Osteoblast (primary cell): ENCODE measurements around the gene CCDC190. TPM values are rescaled to one million over a fixed set of nuclear protein-coding genes. Genes with fewer than 3 reads are reported as not detected.

Experiments used
- DNase-seq: peaks from one replicate; pipeline ENCODE4 v3.0.0; 2011; ENCODE audit warnings: low spot score, mixed read lengths; ENCODE audit not compliant: insufficient read length; ENCODE audit errors: missing footprints
- H2AFZ ChIP-seq: 2 replicates; pipeline ENCODE4 v1.6.0; 2011; ENCODE audit warnings: mild to moderate bottlenecking, low read length
- H3K27ac ChIP-seq: 2 replicates; pipeline ENCODE4 v1.5.1; 2011; ENCODE audit warnings: mild to moderate bottlenecking, low read depth, low read length, moderate library complexity
- H3K27me3 ChIP-seq: 2 replicates; pipeline ENCODE4 v1.6.0; 2012; ENCODE audit warnings: mild to moderate bottlenecking, control low read depth, inconsistent platforms, low read length, moderate library complexity; ENCODE audit not compliant: insufficient read depth
- H3K36me3 ChIP-seq: 2 replicates; pipeline ENCODE4 v1.5.1; 2011; ENCODE audit warnings: mild to moderate bottlenecking, low read length, control low read depth, moderate library complexity; ENCODE audit not compliant: insufficient read depth
- H3K4me1 ChIP-seq: 2 replicates; pipeline ENCODE4 v1.5.1; 2011; ENCODE audit warnings: mild to moderate bottlenecking, low read length, control low read depth, moderate library complexity; ENCODE audit not compliant: insufficient read depth
- H3K4me2 ChIP-seq: 2 replicates; pipeline ENCODE4 v1.6.0; 2011; ENCODE audit warnings: mild to moderate bottlenecking, low read length; ENCODE audit not compliant: insufficient read depth
- H3K4me3 ChIP-seq: fragments of 200-600 bp; sonication (generic); 3 replicates; pipeline ENCODE4 v1.5.1; 2012; ENCODE audit warnings: mild to moderate bottlenecking, low read length, inconsistent platforms; ENCODE audit not compliant: insufficient read depth
- H3K79me2 ChIP-seq: 2 replicates; pipeline ENCODE4 v1.6.0; 2012; ENCODE audit warnings: mild to moderate bottlenecking, low read length, control low read depth, inconsistent platforms; ENCODE audit not compliant: insufficient read depth
- H3K9me3 ChIP-seq: 2 replicates; pipeline ENCODE4 v1.5.1; 2011; ENCODE audit warnings: low read depth, low read length, control low read depth
- H4K20me1 ChIP-seq: 2 replicates; pipeline ENCODE4 v1.6.0; 2012; ENCODE audit warnings: mild to moderate bottlenecking, low read length, control low read depth; ENCODE audit not compliant: insufficient read depth
- CTCF ChIP-seq: IDR thresholded peaks from 2 replicates; pipeline ENCODE4 v1.5.1; 2011; ENCODE audit warnings: mild to moderate bottlenecking, low read depth, low read length, moderate library complexity; ENCODE audit errors: extremely low read depth
- total RNA-seq: library from RNA; depleted of rRNA; stranded (reverse); fragments of >200 nt; gene quantifications from 2 replicates; pipeline ENCODE4 v1.2.3, GENCODE V29; 2012

CCDC190 gene
- total RNA-seq, 1 donor: 1.1 TPM

- no peaks in the 10 kb centered on the region for H3K27me3 ChIP-seq
- no peaks in the 10 kb centered on the region for H3K9me3 ChIP-seq
- no peak overlapping the region for H3K4me2 ChIP-seq
- H3K79me2 ChIP-seq: no peaks in the 10 kb centered on the region
- H3K27ac ChIP-seq: no peak overlapping the region
- no peak overlapping the region for H2AFZ ChIP-seq
- peaks cover 51% of the 10 kb centered on the region for H3K4me1 ChIP-seq
- DNase-seq: no peak
- no peaks in the 10 kb centered on the region for H3K36me3 ChIP-seq
- no peak for TF ChIP-seq CTCF
- no peak overlapping the region for H3K4me3 ChIP-seq
- H4K20me1 ChIP-seq: no peaks in the 10 kb centered on the region
Observed at GRCh38 chr1:162903246-162903645, 42.3 kb upstream of the CCDC190 start.

GRCh38 chr1:162902416-162902815, 41.4 kb upstream of the CCDC190 start:
- no peak for DNase-seq
- no peak overlapping the region for H2AFZ ChIP-seq

GRCh38 chr1:162901243-162901642, 40.3 kb upstream of the CCDC190 start:
- H3K27ac ChIP-seq: no peak overlapping the region
- no peaks in the 10 kb centered on the region for H3K9me3 ChIP-seq
- no peaks in the 10 kb centered on the region for H3K79me2 ChIP-seq
- no peak overlapping the region for H3K4me2 ChIP-seq
- no peak overlapping the region for H3K4me3 ChIP-seq
- H3K4me1 ChIP-seq: peaks cover 42% of the 10 kb centered on the region
- H2AFZ ChIP-seq: no peak overlapping the region
- no peaks in the 10 kb centered on the region for H3K27me3 ChIP-seq
- no peak for TF ChIP-seq CTCF
- DNase-seq: no peak
- no peaks in the 10 kb centered on the region for H4K20me1 ChIP-seq
- no peaks in the 10 kb centered on the region for H3K36me3 ChIP-seq

More at GRCh38 chr1:162902416-162902815, 41.4 kb upstream of the CCDC190 start:
- TF ChIP-seq CTCF: no peak
- Histone ChIP-seq H3K79me2 (no peaks in the 10 kb centered on the region), H3K27me3 (no peaks in the 10 kb centered on the region), H3K4me2 (peak overlapping the region; percentile 18), H3K36me3 (no peaks in the 10 kb centered on the region), H4K20me1 (no peaks in the 10 kb centered on the region), H3K4me3 (no peak overlapping the region), H3K4me1 (peaks cover 44% of the 10 kb centered on the region), H3K9me3 (no peaks in the 10 kb centered on the region), H3K27ac (peak overlapping the region; percentile 24)

GRCh38 chr1:162899422-162900146, 38.6 kb upstream of the CCDC190 start:
- H2AFZ ChIP-seq: peak overlapping the region; percentile 22
- no peaks in the 10 kb centered on the region for H3K9me3 ChIP-seq
- no peak overlapping the region for H3K4me3 ChIP-seq
- peak; percentile 77 for DNase-seq
- no peaks in the 10 kb centered on the region for H3K27me3 ChIP-seq
- peak overlapping the region; percentile 31 for H3K4me2 ChIP-seq
- H4K20me1 ChIP-seq: no peaks in the 10 kb centered on the region
- no peaks in the 10 kb centered on the region for H3K36me3 ChIP-seq
- no peaks in the 10 kb centered on the region for H3K79me2 ChIP-seq
- TF ChIP-seq CTCF: no peak
- peaks cover 25% of the 10 kb centered on the region for H3K4me1 ChIP-seq
- H3K27ac ChIP-seq: peak overlapping the region; percentile 81
